ENCODE data around the gene DGKI.
"Not testable (repeated sequence)": the region's sequence is repeated elsewhere in the genome, so short reads cannot be mapped to it uniquely, and the experiment has no call there.

Gene DGKI

DNA sequence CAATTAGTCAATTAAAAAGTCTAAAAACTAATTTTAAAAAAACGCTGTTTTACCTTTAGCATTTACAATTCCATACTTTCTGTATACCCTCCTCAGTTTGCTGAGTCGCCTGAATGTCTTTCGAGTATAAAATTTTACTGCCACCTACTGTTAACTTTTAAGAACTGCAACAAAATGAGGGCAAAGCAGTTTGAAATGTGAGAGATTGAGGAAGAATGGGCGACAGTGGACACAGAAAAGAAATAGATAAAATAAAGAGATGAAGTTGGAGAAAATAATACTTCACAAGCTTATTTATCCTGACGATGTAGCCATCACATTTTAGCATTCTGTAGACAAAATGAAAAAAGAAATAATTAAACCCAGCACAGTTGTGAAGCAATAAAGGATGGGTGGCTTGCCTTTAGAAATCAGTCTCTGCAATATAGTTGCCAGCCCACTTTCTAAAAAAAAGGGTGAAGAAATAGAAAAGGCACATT is 392.5 kb downstream of the DGKI start:
- no peaks in the 10 kb centered on the region for H3K79me2 ChIP-seq (ENCODE audit: low read length)
- TF ChIP-seq, protein P1, sequence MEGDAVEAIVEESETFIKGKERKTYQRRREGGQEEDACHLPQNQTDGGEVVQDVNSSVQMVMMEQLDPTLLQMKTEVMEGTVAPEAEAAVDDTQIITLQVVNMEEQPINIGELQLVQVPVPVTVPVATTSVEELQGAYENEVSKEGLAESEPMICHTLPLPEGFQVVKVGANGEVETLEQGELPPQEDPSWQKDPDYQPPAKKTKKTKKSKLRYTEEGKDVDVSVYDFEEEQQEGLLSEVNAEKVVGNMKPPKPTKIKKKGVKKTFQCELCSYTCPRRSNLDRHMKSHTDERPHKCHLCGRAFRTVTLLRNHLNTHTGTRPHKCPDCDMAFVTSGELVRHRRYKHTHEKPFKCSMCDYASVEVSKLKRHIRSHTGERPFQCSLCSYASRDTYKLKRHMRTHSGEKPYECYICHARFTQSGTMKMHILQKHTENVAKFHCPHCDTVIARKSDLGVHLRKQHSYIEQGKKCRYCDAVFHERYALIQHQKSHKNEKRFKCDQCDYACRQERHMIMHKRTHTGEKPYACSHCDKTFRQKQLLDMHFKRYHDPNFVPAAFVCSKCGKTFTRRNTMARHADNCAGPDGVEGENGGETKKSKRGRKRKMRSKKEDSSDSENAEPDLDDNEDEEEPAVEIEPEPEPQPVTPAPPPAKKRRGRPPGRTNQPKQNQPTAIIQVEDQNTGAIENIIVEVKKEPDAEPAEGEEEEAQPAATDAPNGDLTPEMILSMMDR (IDR thresholded peaks at IDR 0.05; ENCODE audit: low read depth, low read length) = peak; percentile 78
- TF ChIP-seq EZH2phosphoT487 (IDR thresholded peaks at IDR 0.05; ENCODE audit: low read depth) = no peak
- no peak overlapping the region for H2AFZ ChIP-seq (ENCODE audit: low read depth, low read length)
- H3K4me1 ChIP-seq (ENCODE audit: low read length) = no peaks in the 10 kb centered on the region
- no peak overlapping the region for H3K4me2 ChIP-seq (ENCODE audit: low read length)
- no peaks in the 10 kb centered on the region for H3K36me3 ChIP-seq (replicated peaks; ENCODE audit: low read depth, low read length)
- H3K9me3 ChIP-seq (ENCODE audit: insufficient read depth, low read length) = no peaks in the 10 kb centered on the region
- no peak overlapping the region for H3K4me3 ChIP-seq (ENCODE audit: low read length)
- no peak overlapping the region for H3K27ac ChIP-seq (ENCODE audit: low read length)
- H3K9ac ChIP-seq (ENCODE audit: low read length) = no peak overlapping the region
- H3K27me3 ChIP-seq (ENCODE audit: low read depth, low read length) = peaks cover 18% of the 10 kb centered on the region; the same call in 1 of the 2 replicates
- no peaks in the 10 kb centered on the region; the same call in 1 of the 2 replicates for H4K20me1 ChIP-seq (ENCODE audit: insufficient read depth, low read length)

DNA sequence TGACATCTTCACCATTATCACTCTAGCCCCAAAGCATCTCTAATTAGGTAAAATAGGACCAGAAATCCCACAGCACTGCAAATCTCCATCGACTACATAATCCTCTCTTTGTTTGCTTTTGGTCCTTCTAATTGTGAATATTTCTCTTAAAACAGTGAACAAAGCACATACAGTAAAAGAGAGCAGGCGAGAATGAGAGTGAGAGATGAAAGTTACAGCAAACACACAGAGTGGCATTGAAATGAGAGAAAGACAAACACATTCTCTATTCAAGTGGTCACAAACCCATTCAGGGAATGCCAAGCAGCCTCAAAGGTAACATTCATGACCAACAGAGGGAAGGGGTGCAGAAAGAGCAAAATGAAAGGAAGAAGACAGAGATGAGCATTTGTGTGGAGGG is 393.4 kb downstream of the DGKI start:
- Histone ChIP-seq H3K9me3 (ENCODE audit: insufficient read depth, low read length) (no peaks in the 10 kb centered on the region), H3K27ac (ENCODE audit: low read length) (no peak overlapping the region), H3K4me1 (ENCODE audit: low read length) (no peaks in the 10 kb centered on the region), H3K27me3 (ENCODE audit: low read depth, low read length) (peaks cover 18% of the 10 kb centered on the region; the same call in 1 of the 2 replicates), H3K9ac (ENCODE audit: low read length) (no peak overlapping the region), H4K20me1 (ENCODE audit: insufficient read depth, low read length) (no peaks in the 10 kb centered on the region; the same call in 1 of the 2 replicates), H2AFZ (ENCODE audit: low read depth, low read length) (peak overlapping the region; percentile 41; the same call in 1 of the 2 replicates), H3K79me2 (ENCODE audit: low read length) (no peaks in the 10 kb centered on the region), H3K36me3 (replicated peaks; ENCODE audit: low read depth, low read length) (no peaks in the 10 kb centered on the region), H3K4me3 (ENCODE audit: low read length) (no peak overlapping the region), H3K4me2 (ENCODE audit: low read length) (no peak overlapping the region)
- no peak for TF ChIP-seq EZH2phosphoT487 (IDR thresholded peaks at IDR 0.05; ENCODE audit: low read depth)
- TF ChIP-seq, protein P1 (IDR thresholded peaks at IDR 0.05; ENCODE audit: low read depth, low read length) = no peak

DNA sequence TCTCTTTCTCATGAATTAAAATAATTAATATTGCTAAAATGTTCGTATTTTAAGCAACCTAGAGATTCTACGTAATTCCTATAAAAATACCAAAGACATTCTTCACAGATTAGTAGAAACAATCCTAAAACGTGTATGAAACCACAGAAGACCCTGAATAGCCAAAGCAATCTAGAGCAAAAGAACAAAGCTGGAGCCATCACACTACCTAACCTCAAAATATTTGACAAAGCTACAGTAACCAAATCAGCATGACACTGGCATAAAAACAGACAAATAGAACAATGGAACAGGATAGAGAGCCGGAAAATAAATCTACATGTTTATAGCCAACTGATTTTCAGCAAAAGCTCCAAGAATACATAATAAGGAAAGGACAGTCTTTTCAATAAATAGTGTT is 397.8 kb downstream of the DGKI start:
- TF ChIP-seq, protein P1 (IDR thresholded peaks at IDR 0.05; ENCODE audit: low read depth, low read length) = no peak
- no peak for TF ChIP-seq EZH2phosphoT487 (IDR thresholded peaks at IDR 0.05; ENCODE audit: low read depth)
- Histone ChIP-seq H4K20me1 (ENCODE audit: insufficient read depth, low read length) (no peaks in the 10 kb centered on the region), H3K9me3 (ENCODE audit: insufficient read depth, low read length) (no peaks in the 10 kb centered on the region), H2AFZ (ENCODE audit: low read depth, low read length) (no peak overlapping the region), H3K9ac (ENCODE audit: low read length) (no peak overlapping the region), H3K27ac (ENCODE audit: low read length) (no peak overlapping the region), H3K4me2 (ENCODE audit: low read length) (no peak overlapping the region), H3K36me3 (replicated peaks; ENCODE audit: low read depth, low read length) (no peaks in the 10 kb centered on the region), H3K27me3 (ENCODE audit: low read depth, low read length) (peaks cover 8% of the 10 kb centered on the region), H3K79me2 (ENCODE audit: low read length) (no peaks in the 10 kb centered on the region), H3K4me1 (ENCODE audit: low read length) (no peaks in the 10 kb centered on the region), H3K4me3 (ENCODE audit: low read length) (no peak overlapping the region)

DNA sequence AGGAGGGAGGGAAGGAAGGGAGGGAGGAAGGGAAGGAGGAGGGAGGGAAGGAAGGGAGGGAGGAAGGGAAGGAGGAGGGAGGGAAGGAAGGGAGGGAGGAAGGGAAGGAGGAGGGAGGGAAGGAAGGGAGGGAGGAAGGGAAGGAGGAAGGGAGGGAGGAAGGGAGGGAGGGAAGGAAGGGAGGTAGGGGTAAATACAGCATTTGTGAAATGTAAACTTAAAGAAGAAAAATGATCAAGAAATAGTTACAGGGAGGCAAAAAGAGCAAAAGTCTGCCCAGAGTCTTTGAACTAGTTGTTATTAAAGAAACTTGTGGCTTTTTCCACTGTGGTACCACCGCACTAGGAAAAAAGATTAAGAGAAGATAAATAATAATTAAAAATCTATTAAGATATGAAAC is 398.2 kb downstream of the DGKI start:
- H3K4me3 ChIP-seq (ENCODE audit: low read length); H3K9me3 ChIP-seq (ENCODE audit: insufficient read depth, low read length); H3K4me1 ChIP-seq (ENCODE audit: low read length); H2AFZ ChIP-seq (ENCODE audit: low read depth, low read length); H3K9ac ChIP-seq (ENCODE audit: low read length); H4K20me1 ChIP-seq (ENCODE audit: insufficient read depth, low read length); H3K36me3 ChIP-seq (replicated peaks; ENCODE audit: low read depth, low read length); H3K27ac ChIP-seq (ENCODE audit: low read length); H3K79me2 ChIP-seq (ENCODE audit: low read length); H3K4me2 ChIP-seq (ENCODE audit: low read length); H3K27me3 ChIP-seq (ENCODE audit: low read depth, low read length): not testable (repeated sequence)
